HG03457 (cell line): ENCODE results near the gene CFAP100.

Experiments used
- ATAC-seq: cut with Tn5 transposase; IDR thresholded peaks from one replicate; pipeline ENCODE4 v1.9.1; 2021; ENCODE audit warnings: moderate number of reproducible peaks; ENCODE audit not compliant: unreplicated experiment

CFAP100 gene

DNA sequence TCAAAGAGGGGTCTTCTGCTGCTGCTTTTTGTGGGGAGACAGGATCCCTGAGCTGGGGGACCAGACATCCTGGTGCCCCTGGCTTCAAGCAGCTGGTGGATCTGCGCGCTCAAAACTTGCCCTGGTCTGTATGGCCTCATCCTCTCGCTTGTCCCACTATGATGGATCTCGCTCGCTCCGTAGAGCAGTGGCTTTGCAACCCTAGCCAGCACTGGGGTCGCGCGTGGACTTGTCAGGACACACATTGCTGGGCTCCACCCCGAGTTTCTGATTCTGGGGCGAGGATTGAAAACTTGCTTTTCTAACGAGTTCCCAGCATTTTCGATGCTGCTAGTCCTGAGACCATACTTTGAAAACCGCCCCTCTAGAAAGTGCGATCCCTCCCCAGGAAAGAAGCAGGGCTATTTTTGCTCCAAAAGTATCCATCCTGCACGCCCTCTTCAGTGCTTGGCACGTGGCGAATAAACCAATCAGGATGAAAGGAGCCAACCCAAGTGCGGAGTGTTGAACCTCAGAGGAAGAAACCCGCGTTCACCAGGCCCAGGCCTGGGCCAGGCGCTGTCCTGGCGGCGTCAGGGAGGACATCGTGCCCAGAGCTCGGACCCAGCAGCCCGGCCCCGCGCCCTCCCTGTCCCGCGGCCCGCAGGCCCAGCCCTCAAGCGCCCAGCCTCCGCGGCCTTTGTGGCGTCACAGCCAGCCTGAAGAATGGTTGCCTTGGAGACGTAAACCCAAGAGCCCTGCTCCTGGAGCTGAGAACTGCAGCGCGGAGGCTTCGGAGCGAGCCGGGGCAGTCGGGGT is at the start of gene CFAP100:
CFAP100 (plus strand) TSS at position 731 of the 798 bp plus-strand sequence. CDS start 1,092 bp downstream, outside the sequence.
- no peak for ATAC-seq

DNA sequence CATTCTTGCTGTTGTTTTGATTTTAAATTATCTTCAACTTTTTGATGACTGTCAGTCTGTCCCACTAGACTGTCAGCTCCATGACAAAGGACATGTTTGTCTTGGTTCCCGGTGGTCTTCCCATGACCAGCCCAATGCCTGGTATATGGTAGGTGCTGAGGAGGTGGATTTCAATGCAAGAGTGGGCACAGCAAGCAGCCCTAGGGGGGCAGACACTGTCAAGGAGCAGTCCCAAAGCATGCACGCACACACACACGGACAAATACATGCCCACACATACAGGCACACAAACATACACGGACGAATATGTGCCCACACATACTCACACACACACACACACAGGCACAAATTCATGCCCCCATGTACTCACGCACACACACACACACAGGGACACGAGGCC is 49.5 kb upstream of the CFAP100 start:
- ATAC-seq: no peak

DNA sequence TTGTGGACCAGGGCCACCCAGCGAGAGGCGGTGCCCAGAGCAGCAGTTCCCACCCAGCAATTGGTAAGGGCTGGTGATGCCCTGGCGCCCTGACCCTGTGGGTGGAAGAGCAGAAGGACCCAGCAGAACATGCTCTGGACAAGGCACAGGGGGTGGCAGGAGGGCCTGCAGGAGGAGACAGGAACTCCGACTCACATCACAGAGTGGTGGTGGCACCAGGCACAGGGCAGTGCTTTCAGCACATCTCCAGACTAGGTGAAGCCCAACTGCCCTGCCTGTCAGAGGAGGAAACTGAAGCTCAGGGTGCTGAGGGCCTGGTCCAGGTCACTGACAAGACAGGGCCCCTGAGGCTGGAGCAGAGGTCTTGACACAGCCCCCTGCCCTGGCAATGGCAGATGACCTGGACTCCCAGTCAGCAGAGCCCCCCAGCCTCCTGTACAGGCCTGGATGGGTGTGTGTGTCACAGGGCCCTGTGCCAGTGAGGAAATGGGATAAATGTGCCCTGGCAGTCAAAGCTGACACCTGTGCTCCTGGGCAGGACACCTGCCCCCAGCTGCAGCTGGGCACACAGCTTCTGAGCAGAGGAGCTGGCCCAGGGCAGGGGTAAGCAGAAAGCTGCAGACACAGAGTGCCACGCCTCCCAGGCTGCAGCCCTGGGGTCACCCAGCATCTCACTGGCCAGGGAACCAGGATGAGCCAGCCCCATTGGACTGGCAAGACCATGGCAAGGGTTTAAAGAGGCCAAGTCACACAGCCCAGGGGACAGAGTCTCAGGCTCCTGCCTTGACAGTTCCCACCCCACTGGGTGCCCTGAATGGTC is 48.9 kb upstream of the CFAP100 start:
- no peak for ATAC-seq

DNA sequence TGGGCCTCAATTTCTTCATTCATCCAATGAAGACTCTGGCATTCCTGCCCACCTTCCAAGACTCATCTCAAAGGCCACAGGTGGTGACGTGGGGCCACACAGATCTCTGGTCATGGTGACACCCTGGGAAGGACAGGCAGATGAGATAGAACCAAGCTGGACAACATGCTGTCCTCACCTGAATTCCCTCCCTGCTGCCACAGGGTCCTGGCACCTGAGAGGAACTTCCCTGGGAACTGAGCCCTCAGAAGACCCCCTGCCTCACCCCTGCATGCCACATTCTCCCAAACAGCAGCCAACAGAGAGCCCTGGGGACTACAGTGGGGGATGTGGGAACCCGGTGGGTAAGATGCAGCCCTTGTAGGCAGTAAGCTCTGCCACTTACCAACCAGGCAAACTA is 48.2 kb upstream of the CFAP100 start:
- ATAC-seq: no peak

DNA sequence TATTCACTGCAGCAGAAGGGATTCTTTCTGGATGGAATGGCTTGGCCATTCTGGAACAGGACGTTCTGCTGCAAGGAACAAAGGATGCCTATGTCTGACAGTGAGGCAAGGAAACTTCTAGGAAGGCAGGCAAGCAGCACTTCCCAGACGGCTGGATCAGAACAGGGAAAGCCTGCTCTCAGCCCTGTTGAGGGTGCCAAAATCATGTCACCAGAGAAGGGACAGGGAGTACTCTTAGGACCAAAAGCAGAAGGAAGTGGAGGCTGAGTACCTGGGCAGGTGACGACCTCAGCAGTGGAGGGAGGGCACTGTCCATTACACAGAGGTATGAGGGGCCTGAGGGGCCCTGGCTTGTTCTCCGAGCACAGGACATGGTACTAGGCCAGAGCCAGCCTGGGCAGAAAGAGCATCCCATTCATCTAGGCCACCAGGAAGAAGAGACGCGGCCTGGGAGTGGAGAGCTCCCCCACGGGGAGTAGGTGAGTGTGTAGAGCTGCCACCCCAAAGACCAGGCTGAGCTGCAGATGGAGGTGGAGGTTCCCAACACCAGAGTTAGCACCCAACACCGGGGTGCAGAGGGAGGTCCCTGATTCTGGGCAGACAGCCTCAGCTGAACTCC is 47.1 kb upstream of the CFAP100 start:
- no peak for ATAC-seq

DNA sequence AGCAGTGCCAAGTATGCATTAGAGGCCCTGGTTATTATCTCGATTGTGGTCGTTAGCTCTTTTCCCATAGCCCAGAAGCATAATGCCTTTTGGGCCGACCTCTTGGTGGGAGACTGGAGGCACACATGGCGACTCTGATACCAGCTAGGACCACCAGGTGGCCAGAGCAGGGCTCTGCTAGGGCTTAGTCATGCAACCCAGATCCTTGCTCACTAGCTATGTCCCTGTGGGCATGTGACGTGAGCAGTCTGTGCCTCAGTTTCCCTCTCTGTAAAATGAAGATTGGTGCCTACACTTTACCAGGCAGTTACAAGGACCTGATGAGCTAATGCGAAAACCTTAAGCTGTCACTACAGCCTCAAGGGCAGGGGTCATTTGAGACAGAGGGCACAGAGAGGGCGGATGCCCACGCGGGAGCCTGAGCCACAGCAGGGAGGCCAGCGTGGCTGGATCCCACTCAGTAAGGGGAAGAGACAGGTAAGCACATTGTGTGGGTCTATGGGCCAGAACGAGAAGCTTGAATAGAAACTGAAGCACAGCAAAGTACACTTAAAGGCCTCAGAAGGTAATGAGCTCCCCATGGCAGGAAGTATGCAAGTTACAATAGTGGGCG is 46.3 kb upstream of the CFAP100 start:
- ATAC-seq: no peak

DNA sequence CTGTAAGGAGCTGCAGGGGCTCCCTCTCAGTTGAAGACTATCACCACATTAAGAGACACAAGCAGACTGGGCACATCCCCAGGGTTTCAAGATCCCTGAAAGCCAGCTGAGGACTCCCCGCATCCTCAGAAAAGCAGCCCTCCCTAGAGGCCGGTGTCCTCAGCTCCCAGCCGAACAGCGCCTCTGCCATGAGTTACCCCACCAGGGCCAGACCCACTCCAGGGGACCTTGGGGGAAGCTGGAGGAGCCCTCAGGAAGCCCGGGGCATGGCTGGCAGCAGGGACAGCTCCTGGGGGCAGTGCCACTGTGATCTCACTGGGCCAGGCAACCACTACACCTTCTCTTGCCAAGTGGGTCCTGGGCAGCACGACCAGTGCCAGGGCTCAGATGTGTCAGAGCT is 45.6 kb upstream of the CFAP100 start:
- ATAC-seq: no peak

DNA sequence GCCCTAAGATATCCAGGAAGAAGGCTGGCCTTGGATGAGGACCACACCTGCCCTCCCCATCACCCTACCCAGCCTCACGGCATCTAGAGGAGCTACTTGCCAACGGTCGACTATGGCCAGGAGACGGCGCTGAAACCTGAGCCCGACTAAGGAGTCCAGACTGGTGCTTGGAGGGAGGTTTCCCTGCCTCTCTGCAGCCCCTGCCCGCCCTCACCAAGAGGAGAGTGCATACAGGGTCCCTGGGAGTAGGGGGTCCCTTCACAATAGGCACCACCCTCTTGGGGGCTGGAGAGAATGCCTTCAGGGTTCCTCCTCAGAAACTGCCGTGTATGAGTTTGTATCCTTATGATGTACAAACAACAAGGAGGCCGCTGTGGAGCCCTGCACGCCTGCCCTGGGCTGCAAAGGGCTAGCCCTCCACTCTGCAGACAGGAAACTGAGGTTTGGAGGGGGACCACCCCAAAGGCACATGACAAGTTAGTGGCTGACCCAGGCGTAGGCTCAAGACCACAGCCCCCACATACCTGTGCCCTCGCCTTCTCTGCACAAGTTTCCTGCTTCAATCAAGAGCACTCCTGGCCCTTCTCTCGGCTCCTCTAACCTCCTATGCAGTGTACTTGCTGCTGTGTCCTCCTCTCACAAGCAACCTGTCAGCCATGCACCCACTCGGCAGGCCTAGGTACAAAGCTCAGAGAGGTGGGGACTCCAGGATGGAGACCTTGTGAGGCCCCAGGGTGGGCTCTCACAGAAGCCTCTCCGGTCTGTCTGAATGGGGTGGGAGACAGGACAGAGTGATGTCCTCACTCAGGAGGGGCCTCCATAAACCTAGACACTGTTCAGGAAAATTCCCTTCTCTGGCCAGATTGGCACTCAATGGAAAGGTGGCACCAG is 44.9 kb upstream of the CFAP100 start:
- no peak for ATAC-seq

DNA sequence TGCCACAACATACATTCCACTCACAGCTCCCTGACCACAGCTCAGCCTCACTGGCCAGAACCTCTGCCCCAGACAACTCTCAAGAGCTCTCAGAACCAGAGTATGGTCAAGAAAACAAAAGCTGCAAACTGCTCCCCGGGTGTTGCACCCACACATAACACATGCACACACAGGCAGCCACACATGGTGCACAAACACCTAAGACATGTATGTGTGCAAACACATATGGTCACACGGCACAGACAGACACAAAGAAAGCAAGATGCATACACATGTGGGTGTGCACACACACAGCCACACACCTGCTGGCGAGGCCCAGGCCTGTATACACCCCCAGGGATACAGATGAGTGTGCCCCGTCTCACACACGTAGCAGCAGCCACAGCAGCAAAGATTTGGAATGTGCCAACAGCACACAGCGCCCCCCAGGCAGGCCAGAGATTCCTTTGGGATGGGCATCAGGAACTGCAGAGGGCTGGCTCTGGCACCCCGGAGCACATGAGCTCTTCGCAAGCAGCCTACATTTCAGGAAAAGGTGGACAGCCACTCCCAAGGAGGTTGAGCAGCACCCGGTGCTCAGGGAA is 44.1 kb upstream of the CFAP100 start:
- ATAC-seq: no peak

DNA sequence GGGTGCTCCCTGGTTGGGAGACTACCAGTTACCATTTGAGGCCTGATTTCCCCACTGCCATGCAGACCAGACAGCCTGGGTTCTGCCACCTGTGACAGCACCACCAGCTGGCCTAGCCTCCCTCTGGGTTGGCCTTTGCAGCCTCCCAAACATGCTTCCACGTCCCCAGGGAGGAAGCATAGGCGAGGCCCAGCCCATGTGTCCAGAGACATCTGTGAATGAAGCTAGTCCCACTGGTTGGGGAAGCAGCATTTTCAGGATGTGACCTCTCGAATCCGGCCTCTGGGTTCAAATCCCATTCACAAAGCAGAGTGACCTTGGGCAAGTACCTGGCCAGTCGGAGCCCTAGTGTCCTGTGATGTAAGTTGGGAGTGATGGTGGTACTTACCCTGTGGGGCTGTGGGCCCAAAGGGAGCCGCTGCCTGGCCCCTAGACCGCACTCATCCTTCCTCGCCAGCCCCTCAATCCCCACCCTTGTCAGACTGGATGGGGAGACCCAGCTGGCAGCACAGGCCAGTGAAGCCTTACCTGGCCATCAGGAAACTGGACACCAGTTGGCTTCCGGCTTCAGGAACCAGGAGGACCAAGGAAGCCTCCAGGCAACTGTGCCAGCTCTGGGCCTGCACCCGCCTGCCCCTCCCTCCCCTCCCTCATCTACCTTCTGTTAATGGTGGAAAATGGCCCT is 43.5 kb upstream of the CFAP100 start:
- no peak for ATAC-seq

DNA sequence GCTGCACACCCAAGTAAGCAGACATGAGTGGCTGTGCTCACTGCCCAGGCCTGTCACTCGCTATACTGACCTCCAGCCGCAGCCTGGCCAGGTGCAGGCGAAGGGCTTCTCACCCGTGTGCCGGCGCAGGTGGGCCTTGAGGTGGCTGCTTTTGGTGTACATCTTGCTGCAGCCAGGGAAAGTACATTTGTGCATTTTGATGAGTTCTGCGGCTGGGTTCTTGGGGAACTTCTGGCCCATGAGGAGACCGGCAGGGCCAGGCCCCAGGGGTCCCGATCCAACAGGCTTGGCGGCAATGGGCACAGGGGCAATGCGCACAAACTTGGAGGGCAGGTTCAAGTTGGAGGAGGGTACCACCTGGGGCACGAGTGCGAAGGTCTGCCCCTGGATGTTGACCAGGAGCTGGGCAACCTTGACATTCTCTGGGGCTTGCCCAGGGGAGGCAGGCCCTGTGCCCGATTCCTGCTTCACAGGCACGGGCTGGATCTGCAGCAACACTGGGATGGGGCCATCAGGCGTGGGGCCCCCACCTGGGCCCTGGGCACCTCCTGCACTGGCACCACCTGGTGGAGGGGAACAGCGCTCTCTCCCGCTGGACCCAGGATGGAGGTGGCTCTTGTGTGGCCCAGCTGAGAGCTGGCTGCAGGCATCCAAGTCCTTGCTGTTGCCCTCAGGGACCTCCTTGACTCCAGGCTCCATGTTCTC is 42.8 kb upstream of the CFAP100 start:
- no peak for ATAC-seq

DNA sequence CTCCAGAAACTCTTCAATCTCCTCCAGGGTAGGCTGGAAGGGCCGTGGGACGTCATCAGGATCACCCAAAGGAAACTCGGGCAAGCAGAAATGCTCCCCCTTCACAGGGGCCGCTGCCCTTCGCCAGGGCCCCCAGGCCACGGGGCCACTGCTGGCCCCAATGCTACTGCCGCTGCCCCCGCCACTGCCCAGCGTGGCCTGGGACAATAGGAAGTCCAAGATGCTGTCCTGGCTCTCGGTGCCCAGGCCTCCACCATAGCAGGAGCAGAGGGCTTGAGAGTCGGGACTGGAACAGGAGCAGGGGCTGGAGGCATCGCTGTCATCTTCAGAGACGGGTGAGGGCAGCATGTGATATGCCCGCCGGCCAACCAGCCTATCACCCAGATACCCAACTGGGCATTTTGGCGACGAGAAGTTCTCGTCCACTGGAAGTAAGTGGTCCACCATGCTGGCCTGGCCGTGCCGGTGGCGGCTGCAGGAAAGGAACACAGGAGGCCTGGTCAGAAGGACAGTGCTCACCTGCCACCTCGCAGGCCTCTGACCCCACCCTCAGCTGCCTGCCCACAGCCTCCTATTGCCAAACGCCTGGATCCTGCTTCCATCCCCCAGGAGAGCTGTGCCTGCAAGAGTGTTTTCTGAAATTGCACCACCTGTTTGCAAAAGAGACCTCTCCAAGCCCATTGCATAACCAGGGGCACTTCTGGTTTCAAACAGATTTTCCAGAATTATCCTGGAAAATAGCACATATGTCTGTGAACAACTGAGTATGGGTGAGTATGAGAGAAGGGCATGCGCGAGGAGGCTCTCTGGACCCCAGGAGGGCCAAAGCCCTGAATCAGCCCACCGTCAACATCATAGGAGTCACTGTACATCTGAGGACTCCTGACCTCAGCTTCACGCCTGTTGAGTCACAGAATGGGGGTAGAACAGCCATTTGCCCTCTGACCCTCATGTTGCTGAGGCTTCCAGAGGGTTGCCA is 41.9 kb upstream of the CFAP100 start:
- ATAC-seq: no peak

DNA sequence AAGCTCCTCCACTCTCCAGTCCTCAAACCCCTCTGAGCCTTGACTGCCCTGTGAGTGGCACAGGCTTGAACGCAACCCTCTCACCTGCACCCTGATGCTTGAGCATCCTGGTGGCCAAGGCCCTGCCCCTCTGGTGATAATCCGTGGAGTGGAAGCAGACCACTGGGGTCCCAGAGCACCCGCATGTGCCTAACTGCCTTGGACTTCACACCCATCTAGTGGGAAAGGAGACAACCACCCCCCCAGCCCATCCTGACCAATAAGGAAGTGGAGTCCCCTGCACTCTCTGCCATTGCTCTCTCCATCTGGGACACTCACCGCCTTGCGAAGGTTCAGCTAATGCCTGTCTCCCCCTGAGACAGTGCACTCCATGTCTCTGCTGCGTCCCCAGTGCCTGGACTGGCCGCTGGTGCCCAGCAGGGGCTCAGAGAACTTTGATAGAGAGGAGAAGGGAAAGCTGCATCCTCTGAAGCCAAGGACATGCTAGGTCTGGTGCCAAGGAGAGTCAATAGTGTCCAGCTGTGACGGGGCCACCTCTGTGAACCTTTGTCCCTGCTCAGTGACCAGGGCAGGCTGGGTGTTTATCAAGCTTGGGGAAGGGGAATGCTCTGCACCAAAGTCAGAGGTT is 40.9 kb upstream of the CFAP100 start:
- ATAC-seq: no peak

DNA sequence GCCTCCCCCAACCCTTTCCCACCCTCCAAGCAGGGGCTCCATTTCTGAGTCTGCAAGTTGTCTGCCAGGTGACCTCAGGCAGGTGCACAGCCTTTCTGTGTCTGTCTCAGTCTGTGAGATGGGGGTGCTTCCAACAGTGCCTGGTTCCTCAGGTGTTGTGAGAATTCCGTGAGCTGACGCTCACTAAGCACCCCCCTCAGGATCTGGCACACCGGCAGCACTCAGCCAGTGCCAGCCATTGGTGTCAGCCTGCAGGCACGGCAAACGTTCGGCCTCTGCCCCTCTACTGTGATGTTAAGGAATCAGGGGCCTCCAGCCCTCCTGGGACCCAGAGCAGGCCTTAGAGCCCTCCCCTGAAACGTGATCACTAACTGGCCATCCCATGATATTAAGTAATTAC is 39.9 kb upstream of the CFAP100 start:
- no peak for ATAC-seq

DNA sequence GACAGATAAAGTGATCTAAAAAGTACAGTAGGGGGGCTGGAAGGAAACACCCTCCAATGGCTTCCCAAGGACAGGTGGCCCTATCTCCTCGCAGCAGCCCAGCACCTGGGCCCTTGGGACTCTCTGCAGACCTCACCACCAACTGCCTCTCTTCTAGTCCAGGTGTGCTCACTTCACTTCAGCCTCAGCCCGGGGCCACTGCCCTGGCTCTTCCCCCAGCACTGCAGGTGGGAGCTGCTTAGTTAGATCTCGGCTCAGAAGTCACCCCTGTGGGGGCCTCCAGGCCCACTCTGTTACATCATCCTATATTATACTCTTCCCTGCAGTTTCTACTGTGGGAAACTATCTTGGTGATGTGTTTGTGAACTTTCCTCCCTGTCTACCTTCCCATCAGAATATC is 39.5 kb upstream of the CFAP100 start:
- no peak for ATAC-seq

DNA sequence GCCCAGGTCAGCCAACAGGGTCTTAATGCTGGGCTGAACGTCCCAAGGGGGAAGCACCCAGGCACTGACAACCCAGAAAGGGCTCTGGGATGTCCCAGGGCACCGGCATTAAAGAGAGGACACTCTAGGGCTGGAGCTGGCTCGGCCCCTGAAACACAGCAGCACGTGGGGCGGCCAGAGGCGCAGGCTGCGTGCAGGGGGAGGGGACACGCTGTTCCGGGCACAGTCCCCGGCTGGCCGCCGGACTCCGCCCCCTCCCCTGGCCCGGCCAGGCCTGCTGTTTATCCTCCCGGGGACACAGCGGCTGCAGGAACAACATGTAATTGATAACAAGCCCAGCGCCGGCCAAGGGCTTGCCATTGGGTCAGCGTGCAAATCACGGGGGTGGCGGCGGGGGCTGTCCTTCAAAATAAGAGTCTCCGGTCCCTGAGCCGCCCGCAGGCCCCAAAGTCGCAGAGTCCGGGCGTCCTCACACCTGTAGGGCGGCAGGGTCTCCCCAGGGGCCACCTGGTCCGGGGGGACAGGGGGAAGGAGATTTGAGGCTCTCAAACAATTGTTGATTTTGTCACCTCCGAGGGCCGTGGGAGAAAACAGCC is 38.8 kb upstream of the CFAP100 start:
- no peak for ATAC-seq
